Measurements from ENCODE around the gene RETREG2. TPM values are rescaled to one million over a fixed set of nuclear protein-coding genes. Genes with fewer than 3 reads are reported as not detected.
A peak's percentile ranks its signal among the peaks of the same experiment; 100 is the strongest.

RETREG2 gene
- total RNA-seq, 1 experiment from 2014 or later = 69.7 TPM

GRCh38 chr2:219131744-219132143 is 46.3 kb upstream of the RETREG2 start:
- Mint-ChIP-seq H3K4me1 (ENCODE audit: low read depth, unreplicated experiment) (peaks cover 14% of the 10 kb centered on the region), H3K4me3 (ENCODE audit: low read depth, unreplicated experiment) (no peak overlapping the region), H3K27ac (ENCODE audit: unreplicated experiment) (no peak overlapping the region), H3K9me3 (ENCODE audit: low read depth, unreplicated experiment) (no peaks in the 10 kb centered on the region), H3K36me3 (ENCODE audit: insufficient read depth, unreplicated experiment) (peaks cover under 1% of the 10 kb centered on the region), H3K27me3 (ENCODE audit: unreplicated experiment) (no peaks in the 10 kb centered on the region)
- intact Hi-C loops (cut with micrococcal nuclease; ENCODE audit: unreplicated experiment) = no loop called here
- CTCF ChIA-PET = interaction anchor here (1.2 kb wide), 1 partner anchor 20 kb away, joined by 3 read pairs; no protein-coding TSS in a partner anchor
- no peak for TF ChIP-seq CTCF (IDR thresholded peaks at IDR 0.05; ENCODE audit: unreplicated experiment)
- no TSS peak for BruUV-seq (replicated peaks)
- no peak for DNase-seq

DNA sequence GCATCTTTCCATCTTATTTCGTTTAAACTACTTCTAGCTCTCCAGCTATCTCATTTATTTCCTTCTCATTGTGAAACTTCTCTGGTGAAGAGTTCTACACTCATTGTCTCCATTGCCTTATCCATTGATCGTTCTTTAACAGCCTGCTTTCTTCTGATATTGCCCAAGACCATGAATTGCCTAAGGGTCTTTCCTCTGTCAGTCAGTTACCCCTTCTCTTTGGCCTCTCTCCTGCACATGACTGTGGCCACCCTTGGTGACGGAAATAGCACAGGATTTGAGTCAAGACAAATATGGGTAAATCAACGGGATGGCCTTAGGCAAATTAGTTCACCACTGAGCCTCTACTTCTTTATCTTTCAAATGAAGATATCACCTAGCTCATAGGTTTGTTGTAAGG is 44.1 kb upstream of the RETREG2 start:
- no peaks in the 10 kb centered on the region for H3K4me1 Mint-ChIP-seq (ENCODE audit: low read depth, unreplicated experiment)
- TF ChIP-seq CTCF (IDR thresholded peaks at IDR 0.05; ENCODE audit: unreplicated experiment) = no peak
- no peaks in the 10 kb centered on the region for H3K9me3 Mint-ChIP-seq (ENCODE audit: low read depth, unreplicated experiment)
- DNase-seq = no peak
- no peak overlapping the region for H3K27ac Mint-ChIP-seq (ENCODE audit: unreplicated experiment)
- intact Hi-C loops (cut with micrococcal nuclease; ENCODE audit: unreplicated experiment) = no loop called here
- CTCF ChIA-PET = no interaction called here
- H3K27me3 Mint-ChIP-seq (ENCODE audit: unreplicated experiment) = no peaks in the 10 kb centered on the region
- no peak overlapping the region for H3K4me3 Mint-ChIP-seq (ENCODE audit: low read depth, unreplicated experiment)
- no peaks in the 10 kb centered on the region for H3K36me3 Mint-ChIP-seq (ENCODE audit: insufficient read depth, unreplicated experiment)
- BruUV-seq (replicated peaks) = no TSS peak

DNA sequence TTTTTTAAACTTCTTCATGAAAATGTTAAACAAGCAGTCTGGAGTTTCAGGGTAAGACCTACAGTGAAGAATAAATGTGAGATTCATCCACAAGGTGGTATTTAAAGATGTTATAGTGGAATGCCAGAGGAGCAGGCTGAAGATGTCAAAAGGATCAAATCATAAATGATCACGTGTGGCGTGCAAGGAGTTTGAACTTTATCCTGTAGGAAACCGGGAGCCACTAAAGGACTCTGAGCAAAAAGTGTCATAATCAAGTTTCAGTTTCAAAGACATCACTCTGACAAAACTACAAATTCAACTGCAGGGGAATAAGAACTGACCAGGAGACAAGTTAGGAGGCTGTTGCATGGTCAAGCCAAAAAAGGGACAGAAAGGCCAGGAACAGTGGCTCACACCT is 37.4 kb upstream of the RETREG2 start:
- TF ChIP-seq CTCF (IDR thresholded peaks at IDR 0.05; ENCODE audit: unreplicated experiment) = no peak
- no peak for DNase-seq
- no peak overlapping the region for H3K4me3 Mint-ChIP-seq (ENCODE audit: low read depth, unreplicated experiment)
- no TSS peak for BruUV-seq (replicated peaks)
- peaks cover 16% of the 10 kb centered on the region for H3K4me1 Mint-ChIP-seq (ENCODE audit: low read depth, unreplicated experiment)
- no peaks in the 10 kb centered on the region for H3K27me3 Mint-ChIP-seq (ENCODE audit: unreplicated experiment)
- no peaks in the 10 kb centered on the region for H3K36me3 Mint-ChIP-seq (ENCODE audit: insufficient read depth, unreplicated experiment)
- CTCF ChIA-PET = no interaction called here
- no peaks in the 10 kb centered on the region for H3K9me3 Mint-ChIP-seq (ENCODE audit: low read depth, unreplicated experiment)
- intact Hi-C loops (cut with micrococcal nuclease; ENCODE audit: unreplicated experiment) = no loop called here
- no peak overlapping the region for H3K27ac Mint-ChIP-seq (ENCODE audit: unreplicated experiment)

- Mint-ChIP-seq H3K27me3 (ENCODE audit: unreplicated experiment) (no peaks in the 10 kb centered on the region), H3K27ac (ENCODE audit: unreplicated experiment) (no peak overlapping the region), H3K36me3 (ENCODE audit: insufficient read depth, unreplicated experiment) (no peaks in the 10 kb centered on the region), H3K4me3 (ENCODE audit: low read depth, unreplicated experiment) (no peak overlapping the region), H3K9me3 (ENCODE audit: low read depth, unreplicated experiment) (no peaks in the 10 kb centered on the region), H3K4me1 (ENCODE audit: low read depth, unreplicated experiment) (peaks cover 24% of the 10 kb centered on the region)
- intact Hi-C loops (cut with micrococcal nuclease; ENCODE audit: unreplicated experiment) = no loop called here
- CTCF ChIA-PET = interaction anchor here (0.6 to 0.9 kb wide), 5 partner anchors 12 to 1041 kb away, joined by 3 to 6 read pairs (median 4); no protein-coding TSS in a partner anchor
- TF ChIP-seq CTCF (IDR thresholded peaks at IDR 0.05; ENCODE audit: unreplicated experiment) = no peak
- peak; percentile 58 for DNase-seq
- BruUV-seq (replicated peaks) = no TSS peak
These were observed 35.7 kb upstream of the RETREG2 start for GRCh38 chr2:219142329-219142728.

Data from Calu3 (cell line).